GM12892 (cell line): ENCODE measurements around the gene SLIT3.

Experiments used
- POLR2A ChIP-seq: IDR thresholded peaks from 2 replicates; pipeline ENCODE4 v1.6.1; 2011; ENCODE audit warnings: low read depth, low read length, control low read depth
- POLR2AphosphoS5 ChIP-seq: IDR thresholded peaks from 2 replicates; pipeline ENCODE4 v1.6.1; 2011; ENCODE audit warnings: low read depth, low read length, control low read depth
- TAF1 ChIP-seq: IDR thresholded peaks from 2 replicates; pipeline ENCODE4 v1.6.1; 2011; ENCODE audit warnings: low read depth, mild to moderate bottlenecking, control low read depth, low read length, borderline replicate concordance

GRCh38 chr5:168646335-168646734 lies 654.6 kb downstream of the SLIT3 start:
- TF ChIP-seq POLR2AphosphoS5 = no peak
- TF ChIP-seq POLR2A = no peak
- no peak for TF ChIP-seq TAF1
